MCF 10A (cell line): ENCODE measurements around the gene DUS2. TPM values are rescaled to one million over a fixed set of nuclear protein-coding genes. Genes with fewer than 3 reads are reported as not detected.

Experiments used
- BruUV-seq: library from RNA; stranded (reverse); fragments of 400-500 nt; replicated peaks from 2 replicates; lab custom pipeline; 2021; lab: Mats Ljungman, UMichigan
- CTCF ChIA-PET: fragments of 300-600 bp; sonication (Branson Sonifier 250); formaldehyde crosslinking; extraction: SDS; loops from one replicate; lab custom pipeline; 2021; ENCODE audit warnings: antibody characterized with exemption, inconsistent platforms; lab: Yijun Ruan, JAX
- POLR2A ChIA-PET: fragments of 300-600, 350-650 bp; sonication (Branson Sonifier 250); formaldehyde crosslinking; extraction: SDS; loops from one replicate; lab custom pipeline; 2020; ENCODE audit warnings: antibody characterized with exemption, inconsistent platforms; lab: Yijun Ruan, JAX
- DNase-seq: peaks from one replicate; pipeline ENCODE4 v3.0.0-alpha.2; 2018; ENCODE audit not compliant: unreplicated experiment
- H3K27ac Mint-ChIP-seq: one replicate; pipeline ENCODE4 v1.8.0; 2022; ENCODE audit warnings: mild to moderate bottlenecking, low read depth, mixed read lengths; ENCODE audit not compliant: unreplicated experiment
- H3K27me3 Mint-ChIP-seq: one replicate; pipeline ENCODE4 v1.8.0; 2022; ENCODE audit warnings: mixed read lengths; ENCODE audit not compliant: insufficient read depth, unreplicated experiment
- H3K36me3 Mint-ChIP-seq: one replicate; pipeline ENCODE4 v1.8.0; 2022; ENCODE audit warnings: mild to moderate bottlenecking, moderate library complexity, mixed read lengths; ENCODE audit not compliant: insufficient read depth, unreplicated experiment
- H3K4me1 Mint-ChIP-seq: one replicate; pipeline ENCODE4 v1.8.0; 2022; ENCODE audit warnings: mixed read lengths; ENCODE audit not compliant: insufficient read depth, unreplicated experiment
- H3K4me3 Mint-ChIP-seq: one replicate; pipeline ENCODE4 v1.8.0; 2022; ENCODE audit warnings: mild to moderate bottlenecking, moderate library complexity, mixed read lengths; ENCODE audit not compliant: unreplicated experiment
- H3K9me3 Mint-ChIP-seq: one replicate; pipeline ENCODE4 v1.8.0; 2022; ENCODE audit warnings: mixed read lengths; ENCODE audit not compliant: unreplicated experiment
- intact Hi-C: fragments of 100-400 bp; cut with micrococcal nuclease; formaldehyde crosslinking; loops from 2 replicates; pipeline ENCODE4 v1.14.1; 2022
- total RNA-seq: library from RNA; stranded (reverse); gene quantifications from 2 replicates; pipeline ENCODE4 v1.2.3, GENCODE V29; 2022
- TF ChIP-seq, protein P1 (sequence below): fragments of 200-600 bp; IDR thresholded peaks from one replicate; pipeline ENCODE4 v1.8.0; 2022; ENCODE audit warnings: antibody characterized with exemption, mild to moderate bottlenecking; ENCODE audit not compliant: unreplicated experiment

DUS2 gene
- total RNA-seq, 1 experiment from 2014 or later = 24.2 TPM

DNA sequence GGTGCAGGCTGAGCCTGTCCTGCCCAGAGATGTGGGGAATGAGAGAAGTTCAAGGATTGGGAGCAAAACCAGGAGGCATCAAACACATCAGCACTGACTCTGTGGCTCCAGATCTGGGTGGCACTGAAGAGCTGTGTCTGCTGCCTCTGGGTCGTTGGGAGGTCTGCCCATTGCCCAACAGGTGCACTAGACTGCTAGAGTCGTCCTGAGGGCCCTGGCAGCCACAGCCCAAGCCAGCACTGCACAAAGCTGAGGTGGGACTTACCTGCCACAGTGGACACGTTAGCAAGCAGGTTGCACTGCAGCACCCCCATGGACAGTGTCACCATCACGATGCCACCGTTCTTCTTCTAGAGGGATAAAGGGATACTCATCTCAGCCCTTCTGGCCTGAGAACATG is 46.1 kb upstream of the DUS2 start:
- BruUV-seq = no TSS peak
- intact Hi-C loops = no loop called here
- Mint-ChIP-seq H3K4me1 (no peaks in the 10 kb centered on the region), H3K4me3 (no peak overlapping the region), H3K36me3 (no peaks in the 10 kb centered on the region), H3K9me3 (no peaks in the 10 kb centered on the region), H3K27ac (no peak overlapping the region), H3K27me3 (no peaks in the 10 kb centered on the region)
- ChIA-PET POLR2A (no interaction called here), CTCF (no interaction called here)
- TF ChIP-seq, protein P1, sequence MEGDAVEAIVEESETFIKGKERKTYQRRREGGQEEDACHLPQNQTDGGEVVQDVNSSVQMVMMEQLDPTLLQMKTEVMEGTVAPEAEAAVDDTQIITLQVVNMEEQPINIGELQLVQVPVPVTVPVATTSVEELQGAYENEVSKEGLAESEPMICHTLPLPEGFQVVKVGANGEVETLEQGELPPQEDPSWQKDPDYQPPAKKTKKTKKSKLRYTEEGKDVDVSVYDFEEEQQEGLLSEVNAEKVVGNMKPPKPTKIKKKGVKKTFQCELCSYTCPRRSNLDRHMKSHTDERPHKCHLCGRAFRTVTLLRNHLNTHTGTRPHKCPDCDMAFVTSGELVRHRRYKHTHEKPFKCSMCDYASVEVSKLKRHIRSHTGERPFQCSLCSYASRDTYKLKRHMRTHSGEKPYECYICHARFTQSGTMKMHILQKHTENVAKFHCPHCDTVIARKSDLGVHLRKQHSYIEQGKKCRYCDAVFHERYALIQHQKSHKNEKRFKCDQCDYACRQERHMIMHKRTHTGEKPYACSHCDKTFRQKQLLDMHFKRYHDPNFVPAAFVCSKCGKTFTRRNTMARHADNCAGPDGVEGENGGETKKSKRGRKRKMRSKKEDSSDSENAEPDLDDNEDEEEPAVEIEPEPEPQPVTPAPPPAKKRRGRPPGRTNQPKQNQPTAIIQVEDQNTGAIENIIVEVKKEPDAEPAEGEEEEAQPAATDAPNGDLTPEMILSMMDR = no peak
- DNase-seq = no peak

DNA sequence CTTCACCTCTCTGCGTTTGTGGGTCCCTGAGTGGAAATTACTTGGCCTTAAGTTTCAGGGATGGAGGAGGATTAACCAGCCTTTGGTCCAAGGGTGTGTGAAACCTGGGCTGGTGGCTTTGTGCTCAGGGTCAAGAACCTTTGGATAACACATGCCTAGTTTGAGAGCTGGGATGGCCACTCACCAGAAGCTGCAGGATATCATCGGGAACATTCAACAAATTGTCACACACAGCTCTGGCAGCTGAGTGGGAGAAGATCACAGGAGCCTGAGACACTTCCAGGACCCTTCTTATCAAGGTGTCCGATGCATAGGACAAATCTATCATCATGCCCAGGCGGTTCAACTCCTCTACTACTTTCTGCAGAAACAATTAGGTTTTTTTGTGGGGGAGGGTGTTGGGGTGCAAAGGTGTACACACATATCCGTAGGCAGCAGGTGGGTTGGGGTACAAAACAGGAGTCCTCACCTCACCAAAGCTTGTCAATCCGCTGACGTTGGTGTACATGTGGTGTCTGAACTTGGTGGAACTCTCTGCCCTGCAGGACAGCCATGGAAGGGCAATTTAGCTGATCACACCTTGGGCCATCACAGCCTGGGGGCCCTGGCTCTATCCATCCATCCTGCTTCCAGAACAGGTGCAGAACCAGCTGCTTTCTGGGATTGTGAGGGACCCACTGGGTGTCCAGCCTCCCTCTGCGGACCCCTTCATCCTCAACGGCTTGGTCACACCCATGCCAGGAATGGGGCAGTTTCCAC is 45.4 kb upstream of the DUS2 start:
- Mint-ChIP-seq H3K36me3 (no peaks in the 10 kb centered on the region), H3K27ac (no peak overlapping the region), H3K4me1 (no peaks in the 10 kb centered on the region), H3K4me3 (no peak overlapping the region), H3K9me3 (no peaks in the 10 kb centered on the region), H3K27me3 (no peaks in the 10 kb centered on the region)
- no TSS peak for BruUV-seq
- intact Hi-C loops = no loop called here
- ChIA-PET CTCF (interaction anchor here (1.1 kb wide), 2 partner anchors 16 to 18 kb away, joined by 3 read pairs; no protein-coding TSS in a partner anchor), POLR2A (interaction anchor here (0.8 kb wide), 1 partner anchor 11 kb away, joined by 3 read pairs; no protein-coding TSS in a partner anchor)
- TF ChIP-seq, protein P1 = no peak
- DNase-seq = no peak

DNA sequence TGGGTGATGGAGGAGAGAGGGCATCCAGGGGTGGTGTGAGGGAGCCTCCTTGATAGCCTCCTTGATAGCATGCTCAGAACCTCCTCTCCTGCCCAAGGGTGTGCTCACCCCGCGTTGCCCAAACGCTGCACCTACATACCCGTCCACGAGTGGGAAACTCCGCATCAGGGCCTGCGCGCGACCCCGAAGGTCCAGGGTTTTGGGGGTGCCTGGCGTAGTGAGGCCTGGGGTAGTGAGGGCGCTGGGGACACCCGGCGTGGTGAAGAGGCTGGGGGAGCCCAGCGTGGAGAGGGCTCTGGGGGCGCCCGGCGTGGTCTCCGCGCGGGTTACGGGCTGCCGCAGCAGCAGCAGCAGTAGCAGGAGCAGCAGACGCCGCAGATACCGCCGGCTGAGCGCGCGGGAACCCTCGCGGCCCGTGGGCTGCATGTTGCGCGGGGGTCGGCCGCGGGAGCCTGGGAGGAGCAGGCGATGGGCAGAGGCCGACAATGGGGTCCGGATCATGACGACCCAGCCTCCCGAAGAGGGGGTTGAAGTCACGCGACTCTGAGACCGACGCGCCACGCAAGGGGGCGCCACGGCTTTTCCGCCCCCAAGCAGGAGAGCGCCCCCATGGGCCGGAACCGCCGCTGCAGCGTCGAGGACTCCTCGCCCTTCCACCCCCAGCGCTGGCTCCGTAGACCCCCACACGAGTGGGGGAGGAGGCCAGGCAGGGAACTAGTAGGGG is 43.0 kb upstream of the DUS2 start, which contains the start of gene DPEP3:
DPEP3 (minus strand) TSS at position 545 of the 724 bp plus-strand sequence; CDS start at position 426, 119 bp downstream.
- no peak for DNase-seq
- intact Hi-C loops = no loop called here
- Mint-ChIP-seq H3K27me3 (no peaks in the 10 kb centered on the region), H3K4me1 (peaks cover 6% of the 10 kb centered on the region), H3K9me3 (no peaks in the 10 kb centered on the region), H3K36me3 (no peaks in the 10 kb centered on the region), H3K27ac (no peak within 1 kb of the TSS), H3K4me3 (no peak within 1 kb of the TSS)
- ChIA-PET POLR2A (no interaction called here), CTCF (no interaction called here)
- TF ChIP-seq, protein P1 = no peak
- BruUV-seq = no TSS peak

DNA sequence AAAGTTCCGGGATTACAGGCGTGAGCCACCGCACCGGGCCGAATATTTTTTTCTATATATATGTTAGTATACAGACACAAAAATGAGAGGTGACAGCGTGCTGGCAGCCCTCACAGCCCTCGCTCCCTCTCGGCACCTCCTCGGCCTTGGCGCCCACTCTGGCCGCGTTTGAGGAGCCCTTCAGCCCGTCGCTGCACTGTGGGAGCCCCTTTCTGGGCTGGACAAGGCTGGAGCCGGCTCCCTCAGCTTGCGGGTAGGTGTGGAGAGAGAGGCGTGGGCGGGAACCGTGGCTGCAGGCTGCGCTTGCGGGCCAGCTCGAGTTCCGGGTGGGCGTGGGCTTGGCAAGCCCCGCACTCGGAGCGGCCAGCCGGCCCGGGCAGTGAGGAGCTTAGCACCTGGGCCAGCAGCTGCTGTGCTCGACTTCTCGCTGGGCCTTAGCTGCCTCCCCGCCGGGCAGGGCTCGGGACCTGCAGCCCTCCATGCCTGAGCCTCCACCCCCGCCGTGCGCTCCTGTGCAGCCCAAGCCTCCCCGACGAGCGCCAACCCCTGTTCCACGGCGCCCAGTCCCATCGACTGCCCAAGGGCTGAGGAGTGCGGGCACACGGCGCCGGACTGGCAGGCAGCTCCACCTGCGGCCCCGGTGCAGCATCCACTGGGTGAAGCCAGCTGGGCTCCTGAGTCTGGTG is 40.9 kb upstream of the DUS2 start:
- intact Hi-C loops = no loop called here
- TF ChIP-seq, protein P1 = no peak
- no TSS peak for BruUV-seq
- no peak for DNase-seq
- ChIA-PET POLR2A (no interaction called here), CTCF (interaction anchor here (1.0 to 2.0 kb wide), 4 partner anchors 11 to 59 kb away, joined by 3 to 8 read pairs (median 4); no protein-coding TSS in a partner anchor)
- no peaks in the 10 kb centered on the region for H3K9me3 Mint-ChIP-seq
- peaks cover 6% of the 10 kb centered on the region for H3K4me1 Mint-ChIP-seq
- H3K4me3 Mint-ChIP-seq = no peak overlapping the region
- no peaks in the 10 kb centered on the region for H3K27me3 Mint-ChIP-seq
- H3K27ac Mint-ChIP-seq = no peak overlapping the region
- H3K36me3 Mint-ChIP-seq = no peaks in the 10 kb centered on the region
